Fibroblast of lung (primary cell): ENCODE measurements around the gene RCOR1. TPM values are rescaled to one million over a fixed set of nuclear protein-coding genes. Genes with fewer than 3 reads are reported as not detected.

ENCODE experiments used
- DNase-seq, 2 donors: peaks; one replicate each; pipeline versions ENCODE4 v3.0.0 to v3.0.0-alpha.2; 2010; ENCODE audit warnings: low read depth in 2 of 2
- H2AFZ ChIP-seq: 2 replicates; pipeline ENCODE4 v1.5.1; 2012; ENCODE audit warnings: low read length, control low read depth, inconsistent platforms
- H3K27ac ChIP-seq: 2 replicates; pipeline ENCODE4 v1.5.1; 2011; ENCODE audit warnings: low read length, control low read depth; ENCODE audit not compliant: insufficient read depth
- H3K27me3 ChIP-seq: 2 replicates; pipeline ENCODE4 v1.5.1; 2011; ENCODE audit warnings: mild to moderate bottlenecking, low read length; ENCODE audit not compliant: control insufficient read depth, insufficient read depth
- H3K36me3 ChIP-seq: 2 replicates; pipeline ENCODE4 v1.5.1; 2011; ENCODE audit warnings: low read length; ENCODE audit not compliant: control insufficient read depth, insufficient read depth
- H3K4me1 ChIP-seq: 2 replicates; pipeline ENCODE4 v1.5.1; 2011; ENCODE audit warnings: low read length; ENCODE audit not compliant: control insufficient read depth, insufficient read depth; ENCODE audit errors: extremely low read depth
- H3K4me2 ChIP-seq: 2 replicates; pipeline ENCODE4 v1.5.1; 2011; ENCODE audit warnings: low read length, control low read depth; ENCODE audit not compliant: insufficient read depth; ENCODE audit errors: extremely low read depth
- H3K4me3 ChIP-seq, 4 experiments: fragments of 200-600 bp in 1 of 4; sonication (generic) in 1 of 4; replicated peaks in 1 of 4; 2 replicates each; pipeline ENCODE4 v1.5.1; 2011 to 2016; ENCODE audit warnings: low read length in 4 of 4, low read depth in 3 of 4, mild to moderate bottlenecking in 3 of 4, control low read depth in 2 of 4, inconsistent platforms in 1 of 4, mixed read lengths in 1 of 4; ENCODE audit not compliant: insufficient read depth in 1 of 4; ENCODE audit errors: control extremely low read depth in 1 of 4
- H3K79me2 ChIP-seq: 2 replicates; pipeline ENCODE4 v1.5.1; 2012; ENCODE audit warnings: mild to moderate bottlenecking, low read length, inconsistent platforms; ENCODE audit not compliant: control insufficient read depth, insufficient read depth
- H3K9ac ChIP-seq: 2 replicates; pipeline ENCODE4 v1.5.1; 2011; ENCODE audit warnings: mild to moderate bottlenecking, low read length, control low read depth; ENCODE audit not compliant: insufficient read depth
- H3K9me3 ChIP-seq: 2 replicates; pipeline ENCODE4 v1.5.1; 2012; ENCODE audit warnings: low read depth, low read length; ENCODE audit not compliant: control insufficient read depth, insufficient read depth
- H4K20me1 ChIP-seq: 2 replicates; pipeline ENCODE4 v1.5.1; 2011; ENCODE audit warnings: low read length; ENCODE audit not compliant: control insufficient read depth, insufficient read depth; ENCODE audit errors: extremely low read depth
- CTCF ChIP-seq, 2 donors: IDR thresholded peaks in 1 of 2; conservative IDR thresholded peaks in 1 of 2; 1 replicate in 1 of 2; 2 replicates in 1 of 2; pipeline ENCODE4 v1.5.1; 2011 to 2012; ENCODE audit warnings: low read length in 2 of 2, control low read depth in 1 of 2, inconsistent platforms in 1 of 2, low read depth in 1 of 2, mild to moderate bottlenecking in 1 of 2
- EZH2 ChIP-seq: IDR thresholded peaks from 2 replicates; pipeline ENCODE4 v1.5.1; 2012; ENCODE audit warnings: low read length, control low read depth, mild to moderate bottlenecking; ENCODE audit errors: missing control alignments
- polyA plus RNA-seq, 2 donors: library from polyadenylated mRNA; depleted of rRNA in 1 of 2; stranded (reverse) in 1 of 2; unstranded in 1 of 2; fragments of >200 nt; gene quantifications; 2 replicates each; pipeline ENCODE4 v1.2.1, GENCODE V29; 2011 to 2012; ENCODE audit warnings: missing spikeins in 1 of 2
- total RNA-seq: library from RNA; depleted of rRNA; stranded (reverse); fragments of >200 nt; gene quantifications from 2 replicates; pipeline ENCODE4 v1.2.1, GENCODE V29; 2014

RCOR1 gene
- total and polyA plus RNA-seq, 2 donors (not counting 1 experiment from before 2014, with no cell fraction given) = 11.4 to 19.6 TPM

- Histone ChIP-seq H3K9ac (no peak overlapping the region), H3K36me3 (no peaks in the 10 kb centered on the region), H3K4me3 (no peak overlapping the region), H4K20me1 (no peaks in the 10 kb centered on the region), H3K4me1 (no peaks in the 10 kb centered on the region), H3K27me3 (no peaks in the 10 kb centered on the region), H3K9me3 (no peaks in the 10 kb centered on the region), H3K79me2 (no peaks in the 10 kb centered on the region), H3K4me2 (no peak overlapping the region), H3K27ac (no peak overlapping the region), H2AFZ (no peak overlapping the region)
- TF ChIP-seq EZH2 (no peak), CTCF (conservative IDR thresholded peaks at IDR 0.05 in 1 of 2, IDR thresholded peaks at IDR 0.05 in 1 of 2; ENCODE audit: low read depth in 1 of 2, low read length in 2 of 2) (no peak)
- no peak for DNase-seq
Measured at GRCh38 chr14:102737402-102738372, 145.2 kb downstream of the RCOR1 start.

GRCh38 chr14:102738373-102739189, 146.1 kb downstream of the RCOR1 start:
- Histone ChIP-seq H3K9ac (no peak overlapping the region), H3K4me2 (no peak overlapping the region), H3K9me3 (no peaks in the 10 kb centered on the region), H3K4me3 (no peak overlapping the region), H4K20me1 (no peaks in the 10 kb centered on the region), H3K27ac (no peak overlapping the region), H3K4me1 (no peaks in the 10 kb centered on the region), H2AFZ (no peak overlapping the region), H3K79me2 (no peaks in the 10 kb centered on the region), H3K27me3 (no peaks in the 10 kb centered on the region), H3K36me3 (no peaks in the 10 kb centered on the region)
- TF ChIP-seq EZH2 (no peak), CTCF (conservative IDR thresholded peaks at IDR 0.05 in 1 of 2, IDR thresholded peaks at IDR 0.05 in 1 of 2; ENCODE audit: low read depth in 1 of 2, low read length in 2 of 2) (no peak)
- no peak for DNase-seq

- Histone ChIP-seq H3K79me2 (no peaks in the 10 kb centered on the region), H3K27me3 (no peaks in the 10 kb centered on the region), H3K9ac (no peak overlapping the region), H3K4me3 (no peak overlapping the region), H4K20me1 (no peaks in the 10 kb centered on the region), H3K36me3 (no peaks in the 10 kb centered on the region), H3K27ac (no peak overlapping the region), H2AFZ (no peak overlapping the region), H3K4me1 (no peaks in the 10 kb centered on the region), H3K4me2 (no peak overlapping the region), H3K9me3 (no peaks in the 10 kb centered on the region)
- TF ChIP-seq EZH2 = no peak
- TF ChIP-seq CTCF (conservative IDR thresholded peaks at IDR 0.05 in 1 of 2, IDR thresholded peaks at IDR 0.05 in 1 of 2; ENCODE audit: low read depth in 1 of 2, low read length in 2 of 2) = no peak
- DNase-seq = no peak
Measured at GRCh38 chr14:102739190-102739469, 146.7 kb downstream of the RCOR1 start.
